Right cardiac atrium (tissue), 5 donors: ENCODE data around the gene GPR18. TPM values are rescaled to one million over a fixed set of nuclear protein-coding genes. Genes with fewer than 3 reads are reported as not detected.

Experiments
- ATAC-seq, 2 donors: fragments of 200-7000 bp; cut with Tn5 transposase; one replicate each; pipeline versions ENCODE4 v1.8.0 to v1.9.1; 2020; ENCODE audit warnings: moderate library complexity in 2 of 2, mild to moderate bottlenecking in 1 of 2
- DNase-seq, 3 donors: peaks; one replicate each; pipeline ENCODE4 v3.0.0-alpha.2; 2020
- H3K27ac ChIP-seq: one replicate; pipeline ENCODE4 v1.5.1; 2013; ENCODE audit warnings: mild to moderate bottlenecking, low read length, control low read depth, moderate library complexity
- H3K27me3 ChIP-seq: one replicate; pipeline ENCODE4 v1.6.1; 2013; ENCODE audit not compliant: control insufficient read depth, insufficient read depth
- H3K4me1 ChIP-seq: one replicate; pipeline ENCODE4 v1.6.1; 2013; ENCODE audit warnings: low read length; ENCODE audit not compliant: control insufficient read depth, insufficient read depth
- H3K4me3 ChIP-seq: one replicate; pipeline ENCODE4 v1.5.1; 2013; ENCODE audit warnings: low read length, control low read depth
- H3K9me3 ChIP-seq: one replicate; pipeline ENCODE4 v1.6.1; 2013; ENCODE audit warnings: low read length; ENCODE audit not compliant: control insufficient read depth
- WGBS: extraction: QIAGEN DNeasy Blood & Tissue Kit; methylation state at CpG from one replicate; pipeline ENCODE4 v1.1.7; 2013; 5-methylcytosine and 5-hydroxymethylcytosine counted together
- intact Hi-C, 4 donors: fragments of 100-400 bp; cut with DNase I; formaldehyde crosslinking; loops; one replicate each; pipeline versions ENCODE4 v1.11.0 to v1.14.0; 2022 to 2023
- polyA plus RNA-seq: library from polyadenylated mRNA; stranded (reverse); fragments of 200-250 nt; gene quantifications from one replicate; pipeline ENCODE4 v1.2.3, GENCODE V29; 2013
- total RNA-seq, 4 donors: library from RNA; stranded (reverse); fragmentation: NEBNext Ultra II Directional; extraction: Animal tissue kit (Norgen Biotek cat#: 25700); gene quantifications; one replicate each; pipeline ENCODE4 v1.2.1, GENCODE V29; 2021
- donor health status: healthy with polysubstance abuse.
- donor health status: DM: no; HTN: yes; CAD: no.
- donor health status: DM: no; HTN: no; CAD: no.
- donor health status: DM: no; HTN: yes; CAD: no; lungs with severe emphysema.
- donor health status: DM: yes; HTN: yes; CAD: no.

The GPR18 gene
- total and polyA plus RNA-seq, 5 donors, result 0.21 to 0.37 TPM; not detected in 3

GRCh38 chr13:99289674-99290337, 31.6 kb upstream of the GPR18 start:
- H3K27me3 ChIP-seq, result no peaks in the 10 kb centered on the region
- H3K4me1 ChIP-seq, result peaks cover 3% of the 10 kb centered on the region
- no peaks in the 10 kb centered on the region for H3K9me3 ChIP-seq
- WGBS, result 84% methylated on average over 7 of the region's 7 CpGs
- H3K27ac ChIP-seq, result no peak overlapping the region
- ATAC-seq (no peak), DNase-seq (no peak)
- no peak overlapping the region for H3K4me3 ChIP-seq
- intact Hi-C loops, result no loop called here

DNA sequence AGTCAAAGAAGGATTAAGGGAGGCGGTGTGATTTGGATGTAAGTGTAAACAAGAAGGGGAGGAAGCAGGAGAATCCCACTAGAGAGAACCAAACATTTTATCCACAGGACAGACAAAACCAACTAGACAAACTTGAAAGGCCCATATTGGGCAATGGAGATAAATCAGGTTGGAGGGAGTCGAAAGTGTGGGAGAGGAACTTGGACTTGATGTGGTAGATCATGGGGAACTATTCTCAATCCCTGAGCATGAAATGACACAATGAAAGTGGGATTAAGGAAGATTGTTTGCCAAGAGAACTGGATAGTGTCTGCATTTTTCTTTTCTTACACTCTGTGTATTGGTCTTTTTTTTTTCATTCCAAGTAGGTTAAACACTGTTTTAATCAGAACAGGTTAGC, 31.1 kb upstream of the GPR18 start:
- H3K9me3 ChIP-seq, result no peaks in the 10 kb centered on the region
- WGBS, result 90% methylated on average over 2 of the region's 2 CpGs
- no peak overlapping the region for H3K27ac ChIP-seq
- no peak overlapping the region for H3K4me3 ChIP-seq
- intact Hi-C loops, result no loop called here
- H3K27me3 ChIP-seq, result no peaks in the 10 kb centered on the region
- DNase-seq (no peak), ATAC-seq (no peak)
- H3K4me1 ChIP-seq, result peaks cover 3% of the 10 kb centered on the region

DNA sequence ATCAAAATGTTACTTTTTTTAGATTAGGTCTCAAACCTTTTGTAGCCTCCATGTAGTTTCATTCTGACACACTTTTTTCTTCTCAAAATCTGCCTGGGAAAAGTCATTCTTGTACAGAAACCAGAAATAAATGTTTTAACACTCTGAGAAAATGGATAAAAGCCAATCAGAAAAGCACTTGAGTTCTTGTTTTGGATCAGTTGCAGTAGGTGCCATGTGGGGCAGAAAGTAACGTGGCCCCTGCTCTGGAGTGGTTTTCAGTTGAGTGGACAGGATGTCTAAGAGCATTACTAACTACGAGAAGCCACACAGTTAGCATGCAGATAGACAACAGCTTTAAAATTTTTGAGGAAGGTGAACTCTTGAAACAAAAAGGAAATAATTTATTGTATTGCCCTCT, 29.9 kb upstream of the GPR18 start:
- H3K4me3 ChIP-seq, result no peak overlapping the region
- no peaks in the 10 kb centered on the region for H3K27me3 ChIP-seq
- no peak overlapping the region for H3K27ac ChIP-seq
- 42% methylated on average over 2 of the region's 2 CpGs for WGBS
- H3K9me3 ChIP-seq, result no peaks in the 10 kb centered on the region
- intact Hi-C loops, result no loop called here
- peaks cover 3% of the 10 kb centered on the region for H3K4me1 ChIP-seq
- DNase-seq, result no peak
- no peak for ATAC-seq

- ATAC-seq (no peak), DNase-seq (peak in 2 of 3 donors; percentile 35 to 53)
- Histone ChIP-seq H3K4me3 (no peak overlapping the region), H3K9me3 (no peaks in the 10 kb centered on the region), H3K27ac (no peak overlapping the region), H3K27me3 (no peaks in the 10 kb centered on the region), H3K4me1 (peaks cover 3% of the 10 kb centered on the region)
- intact Hi-C loops, result no loop called here
- WGBS, result 48% methylated on average over 4 of the region's 4 CpGs
Observed at GRCh38 chr13:99287551-99287950, 29.4 kb upstream of the GPR18 start.

GRCh38 chr13:99285432-99286182, 27.4 kb upstream of the GPR18 start:
- Histone ChIP-seq H3K4me3 (no peak overlapping the region), H3K9me3 (no peaks in the 10 kb centered on the region), H3K27me3 (no peaks in the 10 kb centered on the region), H3K4me1 (peaks cover 7% of the 10 kb centered on the region), H3K27ac (peak overlapping the region; percentile 56)
- ATAC-seq (peak; percentile 60 to 77), DNase-seq (peak in 1 of 3 donors; percentile 73)
- intact Hi-C loops, result no loop called here
- WGBS, result 60% methylated on average over 10 of the region's 10 CpGs

DNA sequence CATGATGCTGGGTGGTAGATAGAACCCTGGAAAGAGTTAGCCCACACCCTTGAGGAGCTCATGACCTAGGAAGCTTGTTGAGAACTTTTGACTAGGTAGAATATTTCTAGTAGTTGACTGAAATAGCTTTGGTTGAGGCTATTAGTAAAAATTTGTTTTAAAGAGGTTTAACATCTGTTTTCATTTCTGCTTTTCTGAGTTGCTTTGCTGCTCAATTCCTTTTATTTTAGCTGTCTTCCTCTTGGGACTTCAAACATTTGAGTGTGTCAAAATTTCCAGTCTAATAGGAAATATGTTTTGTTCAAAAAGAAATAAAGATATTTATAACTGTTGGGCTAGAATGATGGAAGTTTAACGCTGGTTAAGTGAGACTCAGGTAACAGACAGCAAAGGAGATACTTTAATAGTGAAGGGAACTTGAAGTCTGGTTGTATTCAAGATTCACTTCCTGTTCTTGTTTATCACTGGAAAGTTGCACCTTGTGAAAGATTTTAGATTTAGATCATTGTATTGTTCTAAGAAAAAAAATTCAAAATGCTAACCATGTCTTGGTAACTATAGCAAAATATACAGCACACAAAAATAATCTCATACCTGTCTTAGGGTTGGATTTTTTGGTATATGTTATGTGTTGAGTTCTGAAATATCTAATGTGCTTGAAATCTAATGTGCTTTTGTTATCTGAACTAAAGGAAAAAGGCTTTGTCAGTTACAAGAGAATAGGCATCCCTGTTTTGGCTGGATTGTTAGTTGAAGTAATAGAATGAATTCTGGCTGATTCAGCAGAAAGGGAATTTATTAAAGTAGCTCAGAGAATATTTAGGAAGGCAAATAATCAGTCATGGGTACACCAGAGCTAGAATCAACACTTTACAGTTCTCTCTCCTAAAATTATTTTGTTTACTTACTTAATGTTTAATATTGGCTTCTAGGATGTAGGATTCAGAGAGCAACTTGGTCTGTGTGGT, 24.4 kb upstream of the GPR18 start:
- Histone ChIP-seq H3K27me3 (no peaks in the 10 kb centered on the region), H3K9me3 (no peaks in the 10 kb centered on the region), H3K27ac (no peak overlapping the region), H3K4me3 (no peak overlapping the region), H3K4me1 (peaks cover 7% of the 10 kb centered on the region)
- WGBS, result 39% methylated on average over 1 of the region's 1 CpG
- intact Hi-C loops, result no loop called here
- DNase-seq, result no peak
- ATAC-seq, result no peak

DNA sequence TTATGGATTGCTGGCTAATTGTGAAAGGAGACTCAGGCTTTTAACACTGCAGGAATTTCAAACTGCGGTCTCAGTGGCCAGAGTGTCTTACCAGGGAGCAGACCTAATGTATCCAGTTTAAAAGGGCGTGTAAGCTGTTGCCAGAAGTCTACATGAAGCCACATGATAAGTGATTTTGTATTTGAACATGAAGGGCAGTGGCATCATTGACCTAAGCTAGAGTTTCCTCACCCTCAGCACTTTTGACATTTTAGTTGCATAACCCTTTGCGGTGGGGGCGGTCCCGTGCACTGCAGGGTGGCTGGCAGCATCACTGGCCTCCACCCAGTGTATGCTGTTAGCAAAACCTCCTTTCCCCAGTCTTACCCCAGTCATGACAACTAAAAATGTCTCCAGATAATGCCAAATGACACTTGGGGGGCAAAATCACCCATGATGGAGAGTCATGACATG, 23.7 kb upstream of the GPR18 start:
- peaks cover 7% of the 10 kb centered on the region for H3K4me1 ChIP-seq
- H3K27ac ChIP-seq, result no peak overlapping the region
- no peaks in the 10 kb centered on the region for H3K27me3 ChIP-seq
- intact Hi-C loops, result no loop called here
- 81% methylated on average over 5 of the region's 5 CpGs for WGBS
- peak; percentile 66 to 85 (median 80) for DNase-seq
- ATAC-seq, result peak; percentile 73 to 81
- H3K9me3 ChIP-seq, result no peaks in the 10 kb centered on the region
- H3K4me3 ChIP-seq, result no peak overlapping the region

DNA sequence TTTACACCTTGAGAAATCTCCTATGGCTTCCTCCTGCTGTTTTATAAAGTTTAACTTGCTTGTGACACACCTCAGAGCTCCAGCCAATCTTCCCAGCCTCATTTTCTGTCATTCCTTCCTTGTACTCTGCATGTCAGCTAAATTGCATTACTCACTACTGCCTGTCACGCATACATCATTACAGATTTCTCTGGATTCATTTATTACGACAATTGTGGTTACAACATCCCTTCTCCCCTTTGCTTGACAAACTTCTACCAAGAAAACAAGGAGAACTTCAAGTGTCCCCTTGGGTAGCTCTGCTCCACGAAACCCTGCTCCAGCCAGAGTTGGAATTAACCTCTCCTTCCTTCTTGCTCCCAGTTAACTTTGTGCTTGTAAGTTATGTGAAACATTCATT, 22.0 kb upstream of the GPR18 start:
- Histone ChIP-seq H3K27ac (no peak overlapping the region), H3K4me3 (no peak overlapping the region), H3K4me1 (peaks cover 4% of the 10 kb centered on the region), H3K9me3 (no peaks in the 10 kb centered on the region), H3K27me3 (no peaks in the 10 kb centered on the region)
- DNase-seq (no peak), ATAC-seq (peak in 1 of 2 donors; percentile 44)
- 85% methylated on average over 3 of the region's 3 CpGs for WGBS
- intact Hi-C loops, result no loop called here

- H3K4me1 ChIP-seq, result peaks cover 4% of the 10 kb centered on the region
- WGBS, result 93% methylated on average over 2 of the region's 2 CpGs
- H3K9me3 ChIP-seq, result no peaks in the 10 kb centered on the region
- ATAC-seq (no peak), DNase-seq (no peak)
- no peak overlapping the region for H3K4me3 ChIP-seq
- no peaks in the 10 kb centered on the region for H3K27me3 ChIP-seq
- intact Hi-C loops, result loop anchor here in 1 of 4 donors (10.0 kb wide), 1 partner anchor 155 kb away; no protein-coding TSS in a partner anchor
- no peak overlapping the region for H3K27ac ChIP-seq
Observed at GRCh38 chr13:99279637-99280036, 21.5 kb upstream of the GPR18 start.

DNA sequence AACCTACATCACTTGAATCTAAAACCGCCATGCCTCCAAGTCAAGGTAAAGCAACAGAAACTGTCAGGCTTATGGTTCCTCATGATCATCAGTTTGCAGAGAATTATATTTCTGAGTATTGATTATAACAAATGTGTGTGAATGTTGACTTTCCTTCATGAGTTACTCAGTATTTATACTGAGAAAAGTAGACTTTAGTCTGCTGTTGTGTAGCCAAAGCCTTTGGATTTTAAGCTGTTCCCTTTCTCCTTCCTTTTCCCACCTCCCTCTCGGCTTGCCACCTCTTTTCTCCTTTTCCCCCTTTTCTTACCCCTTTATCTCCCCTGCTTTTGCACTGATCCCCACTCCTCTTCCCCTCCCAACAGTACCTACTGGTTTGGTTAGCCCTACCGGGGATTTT, 20.7 kb upstream of the GPR18 start:
- Histone ChIP-seq H3K27me3 (no peaks in the 10 kb centered on the region), H3K27ac (no peak overlapping the region), H3K4me1 (peaks cover 4% of the 10 kb centered on the region), H3K4me3 (no peak overlapping the region), H3K9me3 (no peaks in the 10 kb centered on the region)
- DNase-seq (no peak), ATAC-seq (no peak)
- intact Hi-C loops, result loop anchor here in 1 of 4 donors (10.0 kb wide), 1 partner anchor 156 kb away; no protein-coding TSS in a partner anchor
- WGBS, result 99% methylated on average over 3 of the region's 3 CpGs
